Endothelial cell (in vitro differentiated cells): ENCODE results near the gene DELE1. TPM values are rescaled to one million over a fixed set of nuclear protein-coding genes. Genes with fewer than 3 reads are reported as not detected.

Experiments used
- DNase-seq: peaks from one replicate; pipeline ENCODE4 v3.0.0; 2021; ENCODE audit warnings: low spot score
- H3K27ac Mint-ChIP-seq: one replicate; pipeline ENCODE4 v1.8.0; 2021; ENCODE audit warnings: mixed read lengths, inconsistent platforms; ENCODE audit not compliant: unreplicated experiment
- H3K27me3 Mint-ChIP-seq: one replicate; pipeline ENCODE4 v1.8.0; 2021; ENCODE audit warnings: mild to moderate bottlenecking, moderate library complexity, mixed read lengths, inconsistent platforms; ENCODE audit not compliant: unreplicated experiment
- H3K36me3 Mint-ChIP-seq: one replicate; pipeline ENCODE4 v1.8.0; 2021; ENCODE audit warnings: mild to moderate bottlenecking, low read depth, mixed read lengths, inconsistent platforms; ENCODE audit not compliant: unreplicated experiment
- H3K4me1 Mint-ChIP-seq: one replicate; pipeline ENCODE4 v1.8.0; 2021; ENCODE audit warnings: mild to moderate bottlenecking, mixed read lengths, inconsistent platforms; ENCODE audit not compliant: unreplicated experiment
- H3K4me3 Mint-ChIP-seq: one replicate; pipeline ENCODE4 v1.8.0; 2021; ENCODE audit warnings: mild to moderate bottlenecking, mixed read lengths, inconsistent platforms; ENCODE audit not compliant: unreplicated experiment
- H3K9me3 Mint-ChIP-seq: one replicate; pipeline ENCODE4 v1.8.0; 2021; ENCODE audit warnings: mixed read lengths, inconsistent platforms; ENCODE audit not compliant: unreplicated experiment
- total RNA-seq: library from RNA; stranded (reverse); fragmentation: NEBNext Ultra II Directional; extraction: Animal tissue kit (Norgen Biotek cat#: 25700); gene quantifications from one replicate; pipeline ENCODE4 v1.2.1, GENCODE V29; 2021; ENCODE audit not compliant: unreplicated experiment
- TF ChIP-seq, protein P1 (sequence below): fragments of 200-600 bp; sonication (generic); IDR thresholded peaks from one replicate; pipeline ENCODE4 v1.5.0; 2021; ENCODE audit warnings: antibody characterized with exemption; ENCODE audit not compliant: unreplicated experiment

The DELE1 gene
- total RNA-seq, 1 donor from 2014 or later, result 115 TPM

DNA sequence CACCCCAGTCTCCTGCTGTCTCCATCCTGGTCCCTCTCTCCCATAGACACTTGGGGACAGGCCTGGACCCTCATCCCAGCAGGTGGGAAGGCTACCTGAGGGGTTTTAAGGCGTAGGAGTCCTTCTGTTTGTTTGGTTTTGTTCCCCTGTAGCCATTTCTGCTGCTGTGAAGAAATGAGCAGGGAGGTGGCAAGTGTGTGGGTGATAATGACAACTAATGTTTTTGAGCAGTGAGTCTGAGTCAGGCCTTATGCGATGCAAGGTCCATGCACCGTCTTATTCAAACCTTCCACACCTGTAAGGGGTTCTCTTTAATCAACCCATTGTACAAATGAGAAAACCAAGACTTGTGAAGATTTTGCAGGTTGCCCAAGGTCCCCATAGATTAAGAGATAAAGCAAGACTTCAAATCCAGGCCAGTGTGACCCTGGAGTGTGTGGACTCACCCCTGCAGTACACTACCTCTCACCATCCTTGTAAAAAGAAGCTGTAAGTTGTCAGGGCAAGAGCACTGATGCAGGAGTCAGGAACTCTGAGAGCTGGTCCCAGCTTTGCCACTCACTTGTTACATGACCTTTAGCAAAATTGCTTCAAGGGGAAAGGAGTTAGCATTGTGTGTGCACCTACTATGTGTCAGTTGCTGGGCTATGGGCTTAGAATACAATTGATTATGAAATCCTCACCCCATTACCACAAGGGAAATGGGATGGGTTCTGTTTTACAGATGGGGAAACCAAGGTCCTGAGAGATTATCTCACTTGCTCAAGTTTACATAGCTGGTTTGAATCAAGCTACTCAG is 26.7 kb downstream of the DELE1 start:
- H3K36me3 Mint-ChIP-seq, result peaks cover 51% of the 10 kb centered on the region
- H3K27me3 Mint-ChIP-seq, result peaks cover 12% of the 10 kb centered on the region
- DNase-seq, result no peak
- peaks cover 86% of the 10 kb centered on the region for H3K4me1 Mint-ChIP-seq
- peak overlapping the region; percentile 67 for H3K27ac Mint-ChIP-seq
- TF ChIP-seq, protein P1, sequence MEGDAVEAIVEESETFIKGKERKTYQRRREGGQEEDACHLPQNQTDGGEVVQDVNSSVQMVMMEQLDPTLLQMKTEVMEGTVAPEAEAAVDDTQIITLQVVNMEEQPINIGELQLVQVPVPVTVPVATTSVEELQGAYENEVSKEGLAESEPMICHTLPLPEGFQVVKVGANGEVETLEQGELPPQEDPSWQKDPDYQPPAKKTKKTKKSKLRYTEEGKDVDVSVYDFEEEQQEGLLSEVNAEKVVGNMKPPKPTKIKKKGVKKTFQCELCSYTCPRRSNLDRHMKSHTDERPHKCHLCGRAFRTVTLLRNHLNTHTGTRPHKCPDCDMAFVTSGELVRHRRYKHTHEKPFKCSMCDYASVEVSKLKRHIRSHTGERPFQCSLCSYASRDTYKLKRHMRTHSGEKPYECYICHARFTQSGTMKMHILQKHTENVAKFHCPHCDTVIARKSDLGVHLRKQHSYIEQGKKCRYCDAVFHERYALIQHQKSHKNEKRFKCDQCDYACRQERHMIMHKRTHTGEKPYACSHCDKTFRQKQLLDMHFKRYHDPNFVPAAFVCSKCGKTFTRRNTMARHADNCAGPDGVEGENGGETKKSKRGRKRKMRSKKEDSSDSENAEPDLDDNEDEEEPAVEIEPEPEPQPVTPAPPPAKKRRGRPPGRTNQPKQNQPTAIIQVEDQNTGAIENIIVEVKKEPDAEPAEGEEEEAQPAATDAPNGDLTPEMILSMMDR, result no peak
- peak overlapping the region; percentile 31 for H3K4me3 Mint-ChIP-seq
- no peaks in the 10 kb centered on the region for H3K9me3 Mint-ChIP-seq

DNA sequence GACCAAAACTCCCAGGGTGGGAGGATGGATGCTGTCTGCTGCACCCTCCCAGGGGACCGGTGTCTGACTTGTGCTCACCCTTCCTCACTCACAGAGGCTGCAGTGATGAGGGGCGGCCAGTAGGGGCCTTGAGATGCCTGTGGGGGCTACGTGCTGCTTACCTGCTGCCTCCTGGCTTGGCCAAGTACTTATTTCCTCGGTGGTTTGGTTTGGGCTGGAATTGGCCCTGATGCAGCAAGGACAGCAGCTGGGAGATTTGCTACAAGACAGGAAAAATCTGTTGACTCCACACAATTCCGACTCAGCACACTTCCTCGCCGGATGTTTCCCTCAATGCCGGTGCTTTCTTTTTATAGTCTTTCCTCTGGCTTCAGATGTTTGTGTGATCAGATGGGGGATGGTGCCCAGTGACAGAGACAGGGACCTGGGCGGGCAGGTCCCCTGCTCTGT is 27.7 kb downstream of the DELE1 start:
- DNase-seq, result peak; percentile 70
- TF ChIP-seq, protein P1, result peak; percentile 63
- no peaks in the 10 kb centered on the region for H3K9me3 Mint-ChIP-seq
- H3K36me3 Mint-ChIP-seq, result peaks cover 52% of the 10 kb centered on the region
- H3K4me3 Mint-ChIP-seq, result peak overlapping the region; percentile 84
- peak overlapping the region; percentile 98 for H3K27ac Mint-ChIP-seq
- peaks cover 85% of the 10 kb centered on the region for H3K4me1 Mint-ChIP-seq
- H3K27me3 Mint-ChIP-seq, result peaks cover 13% of the 10 kb centered on the region

DNA sequence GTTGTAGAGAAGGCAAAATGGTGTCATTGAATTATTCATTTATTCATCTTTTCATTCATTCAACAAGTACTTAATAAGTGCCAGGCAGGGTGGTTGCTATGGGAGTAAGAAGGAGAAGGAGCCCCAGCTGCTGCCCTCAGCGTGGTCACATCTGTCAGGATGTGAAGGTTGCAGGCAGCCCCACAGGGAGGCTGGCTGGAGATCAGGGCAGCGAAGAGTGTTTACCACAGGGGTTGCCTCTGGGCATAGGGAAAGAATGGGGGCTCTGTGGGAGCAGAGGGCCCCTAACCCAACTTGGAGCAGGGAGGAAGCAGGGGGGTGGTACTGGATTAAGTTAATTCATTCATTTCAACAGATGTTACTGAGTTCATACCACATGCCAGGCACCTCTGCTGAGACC is 28.3 kb downstream of the DELE1 start:
- no peaks in the 10 kb centered on the region for H3K9me3 Mint-ChIP-seq
- peaks cover 15% of the 10 kb centered on the region for H3K27me3 Mint-ChIP-seq
- H3K27ac Mint-ChIP-seq, result peak overlapping the region; percentile 98
- no peak for DNase-seq
- H3K36me3 Mint-ChIP-seq, result peaks cover 48% of the 10 kb centered on the region
- peak overlapping the region; percentile 84 for H3K4me3 Mint-ChIP-seq
- peaks cover 85% of the 10 kb centered on the region for H3K4me1 Mint-ChIP-seq
- TF ChIP-seq, protein P1, result no peak

DNA sequence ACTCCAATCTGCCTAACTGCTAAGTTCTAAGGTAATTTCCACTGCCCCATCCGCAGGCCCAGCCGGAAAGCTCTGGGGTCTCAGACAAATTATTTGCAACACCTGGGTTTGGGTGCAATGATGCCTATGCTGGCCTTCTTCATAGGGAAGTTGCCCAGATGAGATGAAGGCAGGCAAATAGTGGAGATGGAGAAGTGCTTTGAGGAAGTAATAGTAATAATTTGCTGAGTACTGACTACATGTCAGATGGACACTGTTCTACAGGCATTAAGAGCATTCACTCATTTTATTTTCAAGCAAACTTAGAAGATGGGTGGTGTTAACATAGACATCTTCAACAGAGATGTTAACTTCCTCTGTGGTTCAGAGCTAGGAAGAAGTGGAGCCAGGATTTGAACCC is 30.5 kb downstream of the DELE1 start:
- Mint-ChIP-seq H3K27me3 (peaks cover 22% of the 10 kb centered on the region), H3K27ac (peak overlapping the region; percentile 98), H3K4me3 (peak overlapping the region; percentile 84), H3K4me1 (peaks cover 90% of the 10 kb centered on the region), H3K36me3 (peaks cover 33% of the 10 kb centered on the region), H3K9me3 (no peaks in the 10 kb centered on the region)
- TF ChIP-seq, protein P1, result no peak
- no peak for DNase-seq

DNA sequence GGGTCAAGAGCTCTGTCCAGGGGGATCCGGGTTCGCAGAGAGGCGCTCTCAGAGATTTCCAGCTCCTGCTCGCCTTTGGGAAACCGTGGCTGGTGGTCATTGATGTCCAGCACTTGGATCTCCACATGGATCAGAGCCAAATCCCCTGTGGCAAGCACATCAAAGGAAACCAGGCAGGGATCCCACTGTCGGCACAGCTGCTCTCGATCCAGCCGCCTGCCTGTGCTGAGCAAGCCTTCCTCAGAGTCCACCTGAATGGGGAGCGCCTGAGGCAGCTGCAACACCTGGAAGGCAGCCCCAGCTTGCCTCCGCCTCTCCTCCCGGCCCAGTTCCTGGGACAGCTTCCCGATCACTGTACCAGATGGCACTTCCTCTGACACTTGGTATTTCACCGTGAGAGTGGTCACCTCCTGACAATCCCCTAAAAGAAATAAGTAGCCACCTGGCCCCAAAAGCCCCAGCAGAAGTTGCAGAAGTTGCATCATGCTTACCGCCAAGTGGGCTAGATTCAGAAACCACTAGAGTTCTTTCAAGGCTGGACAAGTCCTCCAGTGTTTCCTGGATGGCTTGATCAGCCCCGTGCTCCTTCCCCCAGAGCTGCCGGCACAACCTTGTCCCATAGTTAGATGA is 33.8 kb downstream of the DELE1 start:
- Mint-ChIP-seq H3K9me3 (no peaks in the 10 kb centered on the region), H3K27me3 (peaks cover 16% of the 10 kb centered on the region), H3K4me1 (peaks cover 83% of the 10 kb centered on the region), H3K4me3 (peak overlapping the region; percentile 89), H3K36me3 (peaks cover 19% of the 10 kb centered on the region), H3K27ac (peak overlapping the region; percentile 98)
- TF ChIP-seq, protein P1, result no peak
- DNase-seq, result no peak
